ENCODE data around the gene TADA3.

DNA sequence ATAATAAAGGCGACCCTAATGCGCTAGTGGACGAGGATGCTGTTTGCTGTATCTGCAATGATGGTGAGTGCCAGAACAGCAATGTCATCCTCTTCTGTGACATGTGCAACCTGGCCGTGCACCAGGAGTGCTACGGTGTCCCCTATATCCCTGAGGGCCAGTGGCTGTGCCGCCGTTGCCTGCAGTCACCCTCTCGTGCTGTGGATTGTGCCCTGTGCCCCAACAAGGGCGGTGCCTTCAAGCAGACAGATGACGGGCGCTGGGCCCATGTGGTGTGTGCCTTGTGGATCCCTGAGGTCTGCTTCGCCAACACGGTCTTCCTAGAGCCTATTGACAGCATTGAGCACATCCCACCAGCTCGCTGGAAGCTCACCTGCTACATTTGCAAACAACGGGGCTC, 53.1 kb downstream of the TADA3 start:
- TF ChIP-seq, protein P1, sequence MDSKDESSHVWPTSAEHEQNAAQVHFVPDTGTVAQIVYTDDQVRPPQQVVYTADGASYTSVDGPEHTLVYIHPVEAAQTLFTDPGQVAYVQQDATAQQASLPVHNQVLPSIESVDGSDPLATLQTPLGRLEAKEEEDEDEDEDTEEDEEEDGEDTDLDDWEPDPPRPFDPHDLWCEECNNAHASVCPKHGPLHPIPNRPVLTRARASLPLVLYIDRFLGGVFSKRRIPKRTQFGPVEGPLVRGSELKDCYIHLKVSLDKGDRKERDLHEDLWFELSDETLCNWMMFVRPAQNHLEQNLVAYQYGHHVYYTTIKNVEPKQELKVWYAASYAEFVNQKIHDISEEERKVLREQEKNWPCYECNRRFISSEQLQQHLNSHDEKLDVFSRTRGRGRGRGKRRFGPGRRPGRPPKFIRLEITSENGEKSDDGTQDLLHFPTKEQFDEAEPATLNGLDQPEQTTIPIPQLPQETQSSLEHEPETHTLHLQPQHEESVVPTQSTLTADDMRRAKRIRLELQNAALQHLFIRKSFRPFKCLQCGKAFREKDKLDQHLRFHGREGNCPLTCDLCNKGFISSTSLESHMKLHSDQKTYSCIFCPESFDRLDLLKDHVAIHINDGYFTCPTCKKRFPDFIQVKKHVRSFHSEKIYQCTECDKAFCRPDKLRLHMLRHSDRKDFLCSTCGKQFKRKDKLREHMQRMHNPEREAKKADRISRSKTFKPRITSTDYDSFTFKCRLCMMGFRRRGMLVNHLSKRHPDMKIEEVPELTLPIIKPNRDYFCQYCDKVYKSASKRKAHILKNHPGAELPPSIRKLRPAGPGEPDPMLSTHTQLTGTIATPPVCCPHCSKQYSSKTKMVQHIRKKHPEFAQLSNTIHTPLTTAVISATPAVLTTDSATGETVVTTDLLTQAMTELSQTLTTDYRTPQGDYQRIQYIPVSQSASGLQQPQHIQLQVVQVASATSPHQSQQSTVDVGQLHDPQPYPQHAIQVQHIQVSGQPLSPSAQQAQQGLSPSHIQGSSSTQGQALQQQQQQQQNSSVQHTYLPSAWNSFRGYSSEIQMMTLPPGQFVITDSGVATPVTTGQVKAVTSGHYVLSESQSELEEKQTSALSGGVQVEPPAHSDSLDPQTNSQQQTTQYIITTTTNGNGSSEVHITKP (IDR thresholded peaks at IDR 0.05; ENCODE audit: partially characterized antibody): no peak
- TF ChIP-seq TBP (optimal IDR thresholded peaks at IDR 0.05; ENCODE audit: low read depth, low read length): no peak
- TF ChIP-seq, protein P2, sequence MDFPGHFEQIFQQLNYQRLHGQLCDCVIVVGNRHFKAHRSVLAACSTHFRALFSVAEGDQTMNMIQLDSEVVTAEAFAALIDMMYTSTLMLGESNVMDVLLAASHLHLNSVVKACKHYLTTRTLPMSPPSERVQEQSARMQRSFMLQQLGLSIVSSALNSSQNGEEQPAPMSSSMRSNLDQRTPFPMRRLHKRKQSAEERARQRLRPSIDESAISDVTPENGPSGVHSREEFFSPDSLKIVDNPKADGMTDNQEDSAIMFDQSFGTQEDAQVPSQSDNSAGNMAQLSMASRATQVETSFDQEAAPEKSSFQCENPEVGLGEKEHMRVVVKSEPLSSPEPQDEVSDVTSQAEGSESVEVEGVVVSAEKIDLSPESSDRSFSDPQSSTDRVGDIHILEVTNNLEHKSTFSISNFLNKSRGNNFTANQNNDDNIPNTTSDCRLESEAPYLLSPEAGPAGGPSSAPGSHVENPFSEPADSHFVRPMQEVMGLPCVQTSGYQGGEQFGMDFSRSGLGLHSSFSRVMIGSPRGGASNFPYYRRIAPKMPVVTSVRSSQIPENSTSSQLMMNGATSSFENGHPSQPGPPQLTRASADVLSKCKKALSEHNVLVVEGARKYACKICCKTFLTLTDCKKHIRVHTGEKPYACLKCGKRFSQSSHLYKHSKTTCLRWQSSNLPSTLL (IDR thresholded peaks at IDR 0.05): no peak
- TF ChIP-seq ZFP30 (CRISPR knock-in tag; IDR thresholded peaks at IDR 0.05; ENCODE audit: borderline replicate concordance): no peak
- TF ChIP-seq CBFB (CRISPR knock-in tag; IDR thresholded peaks at IDR 0.05): no peak
- TF ChIP-seq POLR2A (conservative IDR thresholded peaks at IDR 0.05): no peak
- no peak for TF ChIP-seq MAFG (tag; conservative IDR thresholded peaks at IDR 0.05)
- TF ChIP-seq ZBTB17 (CRISPR knock-in tag; IDR thresholded peaks at IDR 0.05): no peak
- TF ChIP-seq, protein P3, sequence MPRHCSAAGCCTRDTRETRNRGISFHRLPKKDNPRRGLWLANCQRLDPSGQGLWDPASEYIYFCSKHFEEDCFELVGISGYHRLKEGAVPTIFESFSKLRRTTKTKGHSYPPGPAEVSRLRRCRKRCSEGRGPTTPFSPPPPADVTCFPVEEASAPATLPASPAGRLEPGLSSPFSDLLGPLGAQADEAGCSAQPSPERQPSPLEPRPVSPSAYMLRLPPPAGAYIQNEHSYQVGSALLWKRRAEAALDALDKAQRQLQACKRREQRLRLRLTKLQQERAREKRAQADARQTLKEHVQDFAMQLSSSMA (CRISPR knock-in tag; IDR thresholded peaks at IDR 0.05): no peak
- no peak for TF ChIP-seq YBX1 (IDR thresholded peaks at IDR 0.05)
- no peak for TF ChIP-seq GATA2 (CRISPR knock-in tag; IDR thresholded peaks at IDR 0.05)
- no peak for TF ChIP-seq NRF1 (conservative IDR thresholded peaks at IDR 0.05 in 1 of 2, IDR thresholded peaks at IDR 0.05 in 1 of 2)
- TF ChIP-seq, protein P4, sequence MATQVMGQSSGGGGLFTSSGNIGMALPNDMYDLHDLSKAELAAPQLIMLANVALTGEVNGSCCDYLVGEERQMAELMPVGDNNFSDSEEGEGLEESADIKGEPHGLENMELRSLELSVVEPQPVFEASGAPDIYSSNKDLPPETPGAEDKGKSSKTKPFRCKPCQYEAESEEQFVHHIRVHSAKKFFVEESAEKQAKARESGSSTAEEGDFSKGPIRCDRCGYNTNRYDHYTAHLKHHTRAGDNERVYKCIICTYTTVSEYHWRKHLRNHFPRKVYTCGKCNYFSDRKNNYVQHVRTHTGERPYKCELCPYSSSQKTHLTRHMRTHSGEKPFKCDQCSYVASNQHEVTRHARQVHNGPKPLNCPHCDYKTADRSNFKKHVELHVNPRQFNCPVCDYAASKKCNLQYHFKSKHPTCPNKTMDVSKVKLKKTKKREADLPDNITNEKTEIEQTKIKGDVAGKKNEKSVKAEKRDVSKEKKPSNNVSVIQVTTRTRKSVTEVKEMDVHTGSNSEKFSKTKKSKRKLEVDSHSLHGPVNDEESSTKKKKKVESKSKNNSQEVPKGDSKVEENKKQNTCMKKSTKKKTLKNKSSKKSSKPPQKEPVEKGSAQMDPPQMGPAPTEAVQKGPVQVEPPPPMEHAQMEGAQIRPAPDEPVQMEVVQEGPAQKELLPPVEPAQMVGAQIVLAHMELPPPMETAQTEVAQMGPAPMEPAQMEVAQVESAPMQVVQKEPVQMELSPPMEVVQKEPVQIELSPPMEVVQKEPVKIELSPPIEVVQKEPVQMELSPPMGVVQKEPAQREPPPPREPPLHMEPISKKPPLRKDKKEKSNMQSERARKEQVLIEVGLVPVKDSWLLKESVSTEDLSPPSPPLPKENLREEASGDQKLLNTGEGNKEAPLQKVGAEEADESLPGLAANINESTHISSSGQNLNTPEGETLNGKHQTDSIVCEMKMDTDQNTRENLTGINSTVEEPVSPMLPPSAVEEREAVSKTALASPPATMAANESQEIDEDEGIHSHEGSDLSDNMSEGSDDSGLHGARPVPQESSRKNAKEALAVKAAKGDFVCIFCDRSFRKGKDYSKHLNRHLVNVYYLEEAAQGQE (IDR thresholded peaks at IDR 0.05; ENCODE audit: borderline replicate concordance): no peak
- TF ChIP-seq, protein P4 (CRISPR knock-in tag; IDR thresholded peaks at IDR 0.05; ENCODE audit: low read depth): no peak

Measured in K562 (cell line).